Stimulated activated naive B cell treated with anti-CD40 and anti-IgM and Interleukin-4, amounts not matched to agents 10 μg/mL and 1 μg/mL and 100 μg/mL, for 72 hours (primary cell): ENCODE data around the gene PARS2.
"Not testable (repeated sequence)": the region's sequence is repeated elsewhere in the genome, so short reads cannot be mapped to it uniquely, and the experiment has no call there.

Experiments used
- ATAC-seq, 2 donors: fragments of 150-1000 bp; cut with Tn5 transposase; replicated peaks; 2 replicates each; pipeline ENCODE4 v1.10.0; 2021; ENCODE audit warnings: moderate library complexity in 1 of 2
- DNase-seq: peaks from one replicate; pipeline ENCODE4 v3.0.0; 2021
- H3K27ac Mint-ChIP-seq: one replicate; pipeline ENCODE4 v1.8.0; 2022; ENCODE audit warnings: mild to moderate bottlenecking, mixed read lengths
- H3K27me3 Mint-ChIP-seq, 2 donors: one replicate each; pipeline ENCODE4 v1.8.0; 2022; ENCODE audit warnings: mixed read lengths in 2 of 2
- H3K36me3 Mint-ChIP-seq, 2 donors: one replicate each; pipeline ENCODE4 v1.8.0; 2022; ENCODE audit warnings: mixed read lengths in 2 of 2, mild to moderate bottlenecking in 1 of 2
- H3K4me1 Mint-ChIP-seq, 2 donors: one replicate each; pipeline ENCODE4 v1.8.0; 2022; ENCODE audit warnings: mixed read lengths in 2 of 2, mild to moderate bottlenecking in 1 of 2
- H3K4me3 Mint-ChIP-seq, 2 donors: one replicate each; pipeline ENCODE4 v1.8.0; 2022; ENCODE audit warnings: mild to moderate bottlenecking in 2 of 2, mixed read lengths in 2 of 2, moderate library complexity in 1 of 2
- H3K9me3 Mint-ChIP-seq, 2 donors: one replicate each; pipeline ENCODE4 v1.8.0; 2022; ENCODE audit warnings: mixed read lengths in 2 of 2, mild to moderate bottlenecking in 1 of 2

PARS2 gene

GRCh38 chr1:54792686-54793282 is 28.5 kb upstream of the PARS2 start:
- no peak for DNase-seq
- H3K27me3 Mint-ChIP-seq, result no peaks in the 10 kb centered on the region
- no peak overlapping the region for H3K4me3 Mint-ChIP-seq
- no peak overlapping the region for H3K27ac Mint-ChIP-seq
- H3K9me3 Mint-ChIP-seq, result peaks cover 0 to 1% of the 10 kb centered on the region in 2 donors
- peaks cover 1 to 5% of the 10 kb centered on the region in 2 donors for H3K4me1 Mint-ChIP-seq
- H3K36me3 Mint-ChIP-seq, result peaks cover 4 to 6% of the 10 kb centered on the region in 2 donors
- no peak for ATAC-seq

GRCh38 chr1:54791880-54792522 is 27.7 kb upstream of the PARS2 start:
- H3K36me3 Mint-ChIP-seq, result peaks cover 6 to 7% of the 10 kb centered on the region in 2 donors
- peaks cover 0 to 1% of the 10 kb centered on the region in 2 donors for H3K9me3 Mint-ChIP-seq
- peaks cover 0 to 5% of the 10 kb centered on the region in 2 donors for H3K4me1 Mint-ChIP-seq
- peak; percentile 17 for DNase-seq
- no peak overlapping the region for H3K27ac Mint-ChIP-seq
- no peaks in the 10 kb centered on the region for H3K27me3 Mint-ChIP-seq
- no peak overlapping the region for H3K4me3 Mint-ChIP-seq
- ATAC-seq, result peak in 1 of 2 donors; percentile 27

GRCh38 chr1:54788459-54788858 is 24.1 kb upstream of the PARS2 start:
- no peaks in the 10 kb centered on the region for H3K4me1 Mint-ChIP-seq
- peaks cover 6 to 13% of the 10 kb centered on the region in 2 donors for H3K36me3 Mint-ChIP-seq
- H3K9me3 Mint-ChIP-seq, result peaks cover 0 to 1% of the 10 kb centered on the region in 2 donors
- H3K27me3 Mint-ChIP-seq, result no peaks in the 10 kb centered on the region
- no peak for ATAC-seq
- DNase-seq, result no peak
- no peak overlapping the region for H3K4me3 Mint-ChIP-seq
- no peak overlapping the region for H3K27ac Mint-ChIP-seq

- Mint-ChIP-seq H3K27me3 (no peaks in the 10 kb centered on the region), H3K27ac (no peak overlapping the region), H3K36me3 (peaks cover 6 to 13% of the 10 kb centered on the region in 2 donors), H3K4me3 (no peak overlapping the region), H3K9me3 (peaks cover 0 to 1% of the 10 kb centered on the region in 2 donors), H3K4me1 (no peaks in the 10 kb centered on the region)
- DNase-seq, result no peak
- no peak for ATAC-seq
Observed at GRCh38 chr1:54787604-54788003, 23.3 kb upstream of the PARS2 start.

- H3K27ac Mint-ChIP-seq, result no peak overlapping the region
- no peak for DNase-seq
- H3K36me3 Mint-ChIP-seq, result peaks cover 4 to 15% of the 10 kb centered on the region in 2 donors
Observed at GRCh38 chr1:54786778-54787177, 22.5 kb upstream of the PARS2 start.

GRCh38 chr1:54784066-54784465 is 19.7 kb upstream of the PARS2 start:
- H3K36me3 Mint-ChIP-seq, result peaks cover 6 to 19% of the 10 kb centered on the region in 2 donors
- no peak overlapping the region for H3K4me3 Mint-ChIP-seq
- H3K9me3 Mint-ChIP-seq, result no peaks in the 10 kb centered on the region
- no peak for DNase-seq
- ATAC-seq, result no peak
- H3K27ac Mint-ChIP-seq, result no peak overlapping the region
- H3K4me1 Mint-ChIP-seq, result no peaks in the 10 kb centered on the region
- H3K27me3 Mint-ChIP-seq, result no peaks in the 10 kb centered on the region

More at GRCh38 chr1:54786778-54787177, 22.5 kb upstream of the PARS2 start:
- no peaks in the 10 kb centered on the region for H3K4me1 Mint-ChIP-seq
- H3K4me3 Mint-ChIP-seq, result no peak overlapping the region
- H3K27me3 Mint-ChIP-seq, result no peaks in the 10 kb centered on the region
- H3K9me3 Mint-ChIP-seq, result no peaks in the 10 kb centered on the region
- ATAC-seq, result no peak

- Mint-ChIP-seq H3K36me3 (peaks cover 7 to 23% of the 10 kb centered on the region in 2 donors), H3K27ac (no peak overlapping the region)
Observed at GRCh38 chr1:54782588-54782987, 18.3 kb upstream of the PARS2 start.

GRCh38 chr1:54782156-54782555 is 17.8 kb upstream of the PARS2 start:
- Mint-ChIP-seq H3K9me3 (no peaks in the 10 kb centered on the region), H3K36me3 (peaks cover 7 to 20% of the 10 kb centered on the region in 2 donors), H3K27ac (no peak overlapping the region), H3K4me3 (no peak overlapping the region), H3K27me3 (no peaks in the 10 kb centered on the region), H3K4me1 (no peaks in the 10 kb centered on the region)
- no peak for DNase-seq
- ATAC-seq, result no peak

More at GRCh38 chr1:54782588-54782987, 18.3 kb upstream of the PARS2 start:
- DNase-seq (no peak), ATAC-seq (no peak)
- Mint-ChIP-seq H3K9me3 (no peaks in the 10 kb centered on the region), H3K4me3 (no peak overlapping the region), H3K27me3 (no peaks in the 10 kb centered on the region), H3K4me1 (no peaks in the 10 kb centered on the region)

- ATAC-seq (no peak), DNase-seq (no peak)
- H3K27ac Mint-ChIP-seq, result no peak overlapping the region
- H3K36me3 Mint-ChIP-seq, result peaks cover 4 to 15% of the 10 kb centered on the region in 2 donors
- H3K27me3 Mint-ChIP-seq, result no peaks in the 10 kb centered on the region
- H3K4me3 Mint-ChIP-seq, result no peak overlapping the region
- no peaks in the 10 kb centered on the region for H3K4me1 Mint-ChIP-seq
- H3K9me3 Mint-ChIP-seq, result no peaks in the 10 kb centered on the region
Observed at GRCh38 chr1:54781023-54781723, 16.9 kb upstream of the PARS2 start.

GRCh38 chr1:54777431-54777830 is 13.1 kb upstream of the PARS2 start:
- Mint-ChIP-seq H3K36me3 (peaks cover 4 to 14% of the 10 kb centered on the region in 2 donors), H3K4me1 (no peaks in the 10 kb centered on the region), H3K27ac (no peak overlapping the region), H3K4me3 (no peak overlapping the region), H3K27me3 (peaks cover 4 to 15% of the 10 kb centered on the region in 2 donors), H3K9me3 (no peaks in the 10 kb centered on the region)
- ATAC-seq, result no peak
- no peak for DNase-seq

- Mint-ChIP-seq H3K27me3 (peaks cover 4 to 15% of the 10 kb centered on the region in 2 donors), H3K27ac (no peak overlapping the region), H3K9me3 (no peaks in the 10 kb centered on the region), H3K4me3 (no peak overlapping the region), H3K4me1 (no peaks in the 10 kb centered on the region), H3K36me3 (peaks cover 4 to 14% of the 10 kb centered on the region in 2 donors)
- no peak for DNase-seq
- no peak for ATAC-seq
Observed at GRCh38 chr1:54777011-54777410, 12.7 kb upstream of the PARS2 start.

GRCh38 chr1:54775828-54776721 is 11.8 kb upstream of the PARS2 start:
- H3K36me3 Mint-ChIP-seq, H3K4me3 Mint-ChIP-seq, H3K9me3 Mint-ChIP-seq, H3K27ac Mint-ChIP-seq, DNase-seq, ATAC-seq, H3K4me1 Mint-ChIP-seq: not testable (repeated sequence)
- H3K27me3 Mint-ChIP-seq, result peaks cover 4 to 15% of the 10 kb centered on the region in 2 donors

- Mint-ChIP-seq H3K27ac (no peak overlapping the region), H3K36me3 (peaks cover 1 to 10% of the 10 kb centered on the region in 2 donors), H3K9me3 (no peaks in the 10 kb centered on the region), H3K27me3 (peaks cover 4 to 15% of the 10 kb centered on the region in 2 donors), H3K4me3 (no peak overlapping the region), H3K4me1 (no peaks in the 10 kb centered on the region)
- ATAC-seq, result no peak
- no peak for DNase-seq
Observed at GRCh38 chr1:54774820-54775498, 10.6 kb upstream of the PARS2 start.
